Kidney glomerular epithelial cell (primary cell): ENCODE measurements around the gene PODNL1.
A peak's percentile ranks its signal among the peaks of the same experiment; 100 is the strongest.

ENCODE experiments used
- DNase-seq: peaks from one replicate; lab custom pipeline; 2025; lab: John Stamatoyannopoulos, UW

Gene PODNL1

GRCh38 chr19:13958043-13958442 is 19.8 kb upstream of the PODNL1 start:
- DNase-seq: no peak

- no peak for DNase-seq
Observed at GRCh38 chr19:13957051-13957450, 18.8 kb upstream of the PODNL1 start.

- DNase-seq: no peak
Observed at GRCh38 chr19:13956365-13956744, 18.1 kb upstream of the PODNL1 start.

GRCh38 chr19:13955662-13956364 is 17.6 kb upstream of the PODNL1 start:
- DNase-seq: no peak

GRCh38 chr19:13954185-13954584 is 16.0 kb upstream of the PODNL1 start:
- DNase-seq: no peak

GRCh38 chr19:13952931-13953531 is 14.8 kb upstream of the PODNL1 start:
- peak; percentile 17 for DNase-seq

DNA sequence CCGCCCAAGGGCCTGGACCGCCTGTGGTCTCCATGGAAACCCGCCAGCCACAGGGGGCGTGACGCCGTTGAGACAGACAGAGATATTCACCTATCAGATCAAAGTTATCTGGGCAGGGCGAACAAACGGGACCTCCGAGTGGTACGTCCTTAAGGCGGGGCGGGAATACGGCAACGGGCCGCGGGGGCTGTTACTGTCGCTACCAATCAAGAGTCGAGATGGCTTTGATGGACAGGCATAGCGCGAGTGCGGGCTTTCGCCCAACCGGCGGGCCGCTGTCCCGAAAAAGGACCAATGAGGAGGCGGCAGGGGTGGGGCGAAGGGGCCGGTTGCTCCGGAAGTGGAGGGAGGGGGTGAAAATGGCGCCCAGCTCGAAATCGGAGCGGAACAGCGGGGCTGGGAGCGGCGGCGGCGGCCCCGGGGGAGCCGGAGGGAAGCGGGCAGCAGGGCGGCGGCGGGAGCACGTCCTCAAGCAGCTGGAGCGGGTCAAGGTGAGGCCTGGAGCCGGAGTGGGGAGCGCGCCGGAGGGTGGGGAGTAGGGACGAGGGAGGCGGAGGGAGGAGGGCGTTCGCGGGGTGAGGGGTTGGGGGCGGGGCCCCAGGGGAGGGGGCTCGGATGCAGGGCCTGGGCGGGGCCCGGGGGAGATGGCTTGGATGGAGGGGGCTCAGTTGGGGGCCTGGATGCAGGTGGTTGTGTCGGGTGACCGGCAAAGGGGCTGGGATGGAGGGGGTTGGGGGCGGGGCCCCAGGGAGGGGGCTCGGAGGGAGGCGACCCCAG is 14.1 kb upstream of the PODNL1 start, which contains the start of gene DCAF15:
TSS of gene DCAF15 (plus strand) at position 356 of the 777 bp plus-strand sequence. CDS start at position 360, 4 bp downstream.
- peak; percentile 98 for DNase-seq

GRCh38 chr19:13951799-13952153 is 13.6 kb upstream of the PODNL1 start:
- no peak for DNase-seq

GRCh38 chr19:13951043-13951442 is 12.8 kb upstream of the PODNL1 start:
- DNase-seq: no peak

GRCh38 chr19:13946414-13946813 is 8.2 kb upstream of the PODNL1 start:
- no peak for DNase-seq

DNA sequence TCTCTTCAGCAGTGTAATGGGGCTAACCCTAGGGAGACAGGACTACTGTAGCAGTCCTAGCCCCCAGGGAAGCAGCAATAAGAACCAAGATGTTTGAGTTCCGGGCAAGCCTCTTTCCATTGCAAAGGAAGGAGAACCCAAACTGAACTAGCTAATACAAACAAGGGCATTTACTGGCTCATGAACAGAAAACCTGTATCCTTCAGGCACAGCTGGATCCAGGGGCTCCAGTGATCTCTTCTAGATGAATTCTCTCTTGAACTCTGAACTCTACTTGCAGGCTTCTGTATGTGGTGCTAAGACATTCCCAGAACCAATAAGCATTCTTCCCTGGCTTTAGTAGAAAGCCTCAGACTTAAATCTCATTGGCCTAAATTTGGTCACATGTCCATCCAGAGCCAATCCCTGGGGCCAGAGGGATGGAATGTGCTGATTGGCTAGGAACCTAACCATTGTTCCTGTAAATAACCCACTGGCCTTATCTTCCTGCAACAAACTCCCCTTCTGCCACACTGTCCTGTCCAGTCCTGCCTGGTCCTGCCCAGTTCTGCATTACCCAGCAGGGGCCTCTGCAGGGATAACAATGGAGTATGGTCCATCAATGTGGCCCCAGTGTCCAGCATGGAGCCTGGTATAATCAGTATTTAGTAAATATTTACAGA is 3.9 kb upstream of the PODNL1 start:
- DNase-seq: no peak

DNA sequence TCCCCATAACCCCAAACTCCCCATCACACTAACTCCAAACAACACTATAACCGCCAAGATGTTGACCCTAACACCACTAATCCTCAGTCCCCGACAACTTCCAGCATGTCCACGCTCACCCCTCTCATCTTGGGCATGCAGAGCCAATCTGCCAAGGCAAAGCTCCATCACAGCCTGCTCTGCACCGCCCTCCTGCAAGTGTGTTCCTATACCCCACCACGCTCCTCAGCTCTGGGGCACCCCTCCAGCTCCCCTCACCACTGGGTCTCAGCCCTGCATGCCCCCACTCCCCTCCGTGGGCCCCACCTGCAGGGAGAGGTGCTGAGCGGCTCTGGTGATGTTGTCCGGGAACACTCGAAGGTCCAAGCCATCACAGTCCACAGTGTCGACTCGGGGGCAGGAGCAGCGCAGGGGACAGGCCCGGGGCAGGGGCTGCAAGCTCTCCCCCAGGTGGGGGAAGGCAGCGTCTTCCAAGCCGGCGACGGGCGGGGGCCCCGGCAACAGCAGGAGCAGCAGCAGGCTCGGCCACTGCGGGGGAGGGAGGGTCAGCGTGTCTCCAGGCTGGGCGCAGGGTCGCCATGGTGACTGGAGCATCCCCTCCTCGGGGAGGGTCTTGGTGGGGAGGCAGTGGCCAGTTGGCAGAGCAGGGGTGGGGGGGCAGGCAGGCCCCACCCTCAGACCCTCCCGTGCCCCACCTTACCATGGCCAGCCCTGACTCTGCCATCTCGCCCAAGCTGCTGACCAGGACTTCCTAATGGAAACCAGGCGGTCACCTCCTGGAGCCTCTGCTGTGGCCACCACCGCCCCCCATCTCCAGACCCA is 527 bp downstream of the PODNL1 start:
- DNase-seq: no peak

- DNase-seq: no peak
Observed at GRCh38 chr19:13935765-13936510, 2.3 kb downstream of the PODNL1 start.

GRCh38 chr19:13934785-13935109 is 3.5 kb downstream of the PODNL1 start:
- DNase-seq: no peak

- no peak for DNase-seq
Observed at GRCh38 chr19:13932911-13933393, 5.3 kb downstream of the PODNL1 start.

- no peak for DNase-seq
Observed at GRCh38 chr19:13932149-13932637, 6.0 kb downstream of the PODNL1 start.

DNA sequence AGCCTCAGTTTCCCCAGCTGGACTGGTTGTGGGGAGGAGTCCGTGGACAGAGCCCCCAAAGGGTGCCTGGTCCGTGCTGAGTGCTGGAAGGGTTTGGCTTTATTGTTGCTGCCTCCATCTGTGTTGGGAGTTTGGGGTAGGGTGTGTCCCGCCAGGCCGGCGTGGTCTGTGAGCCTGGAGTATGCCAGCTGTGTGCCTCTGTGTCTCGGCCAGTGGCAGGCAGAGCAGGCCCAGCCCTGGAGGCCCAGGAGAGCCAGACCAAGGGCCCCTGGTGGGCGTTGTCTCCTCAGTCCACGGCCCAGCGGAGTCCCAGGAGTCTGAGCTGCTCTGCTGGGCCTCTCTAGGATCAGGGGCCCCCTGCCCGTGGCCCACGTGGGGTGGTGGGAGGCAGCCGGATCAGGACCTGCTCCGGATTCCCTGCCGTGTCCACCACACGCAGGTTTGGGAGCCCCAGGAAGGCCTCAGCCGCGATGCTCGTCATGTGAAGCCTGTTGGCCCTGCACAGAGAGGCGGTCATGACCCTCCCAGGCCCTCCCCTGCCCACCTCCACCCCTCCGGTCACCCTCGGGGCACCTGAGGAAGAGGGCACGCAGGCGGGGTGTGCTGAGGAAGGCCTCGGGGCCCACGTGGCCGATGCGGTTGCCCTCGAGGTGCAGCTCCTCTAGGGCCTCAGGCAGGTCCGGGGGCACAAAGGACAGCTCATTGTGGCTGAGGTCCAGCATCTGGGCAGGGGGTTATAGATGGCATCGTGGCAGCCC is 6.6 kb downstream of the PODNL1 start:
- DNase-seq: no peak

DNA sequence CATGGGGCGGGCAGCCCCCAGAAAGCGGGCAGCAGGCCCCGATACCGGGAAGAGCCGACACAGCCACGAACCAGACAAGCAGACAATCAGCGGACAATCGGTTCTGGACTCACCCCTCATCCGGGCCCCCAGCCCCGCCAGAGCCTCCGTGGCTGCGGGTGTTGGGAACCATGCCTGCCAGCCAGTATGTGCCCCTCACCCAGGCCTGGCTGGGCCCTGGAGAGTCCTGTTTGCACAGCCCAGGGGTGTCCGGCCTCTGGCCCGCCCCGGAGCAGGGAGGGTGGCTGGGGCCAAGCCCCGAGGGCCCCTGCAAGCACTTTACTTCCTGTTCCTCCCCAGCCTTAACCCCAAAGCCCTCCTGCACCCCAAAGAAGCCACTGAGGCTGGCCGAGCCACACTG is 7.8 kb downstream of the PODNL1 start:
- no peak for DNase-seq

GRCh38 chr19:13929956-13930355 is 8.3 kb downstream of the PODNL1 start:
- no peak for DNase-seq

- no peak for DNase-seq
Observed at GRCh38 chr19:13929340-13929739, 8.9 kb downstream of the PODNL1 start.
